Kidney epithelial cell (primary cell): ENCODE measurements around the gene HLA-F. TPM values are rescaled to one million over a fixed set of nuclear protein-coding genes. Genes with fewer than 3 reads are reported as not detected.

Experiments used
- DNase-seq: peaks from one replicate; pipeline ENCODE4 v3.0.0-alpha.2; 2010; ENCODE audit warnings: low read depth
- H3K27me3 ChIP-seq: 2 replicates; pipeline ENCODE4 v1.6.0; 2011; ENCODE audit warnings: low read length; ENCODE audit not compliant: control insufficient read depth, insufficient read depth
- H3K36me3 ChIP-seq: 2 replicates; pipeline ENCODE4 v1.5.1; 2011; ENCODE audit warnings: low read length; ENCODE audit not compliant: control insufficient read depth, insufficient read depth
- H3K4me3 ChIP-seq: 2 replicates; pipeline ENCODE4 v1.5.1; 2011; ENCODE audit warnings: low read depth, mild to moderate bottlenecking, control low read depth, low read length
- CTCF ChIP-seq: IDR thresholded peaks from 2 replicates; pipeline ENCODE4 v1.5.1; 2011; ENCODE audit warnings: mild to moderate bottlenecking, moderate library complexity, low read length, control low read depth, inconsistent platforms; ENCODE audit not compliant: insufficient read depth, poor library complexity, severe bottlenecking
- total RNA-seq: library from RNA; depleted of rRNA; stranded (reverse); fragments of >200 nt; gene quantifications from 2 replicates; pipeline ENCODE4 v1.2.3, GENCODE V29; 2015

Gene HLA-F
- total RNA-seq, 1 donor from 2014 or later: 9.0 TPM

DNA sequence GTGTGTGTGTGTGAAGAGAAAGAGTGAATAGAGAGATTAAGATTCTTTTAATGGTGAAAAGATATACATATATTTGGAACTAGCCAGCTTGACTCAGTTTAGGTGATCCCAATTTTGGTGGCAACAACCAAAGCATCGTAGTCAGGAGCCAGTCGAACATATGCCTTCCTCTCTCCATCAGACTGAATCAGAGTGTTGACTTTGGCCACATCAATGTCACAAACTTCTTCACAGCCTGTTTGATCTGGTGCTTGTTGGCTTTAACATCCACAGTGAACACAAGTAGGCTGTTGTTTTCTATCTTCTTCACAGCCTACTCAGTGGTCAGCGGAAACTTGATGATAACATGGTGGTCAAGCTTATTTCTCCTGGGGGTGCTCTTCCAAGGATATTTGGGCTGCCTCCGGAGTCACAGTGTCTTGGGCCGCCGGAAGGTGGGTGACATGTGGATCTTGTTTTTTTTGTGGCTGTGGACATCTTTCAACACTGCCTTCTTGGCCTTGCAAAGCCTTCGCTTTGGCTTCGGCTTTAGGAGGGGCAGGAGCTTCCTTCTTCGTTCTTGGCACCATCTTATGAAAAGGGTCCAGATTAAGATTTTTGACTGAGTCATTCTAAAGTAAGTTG lies 3.4 kb downstream of the HLA-F start:
- TF ChIP-seq CTCF: no peak

GRCh38 chr6:29727637-29728036 lies 4.4 kb downstream of the HLA-F start:
- no peak overlapping the region for H3K4me3 ChIP-seq
- H3K27me3 ChIP-seq: peaks cover 22% of the 10 kb centered on the region
- DNase-seq: no peak
- no peaks in the 10 kb centered on the region for H3K36me3 ChIP-seq
- TF ChIP-seq CTCF: no peak

More for the DNA sequence above, 3.4 kb downstream of the HLA-F start:
- Histone ChIP-seq H3K36me3 (no peaks in the 10 kb centered on the region), H3K27me3 (peaks cover 24% of the 10 kb centered on the region), H3K4me3 (no peak overlapping the region)
- DNase-seq: no peak

GRCh38 chr6:29728173-29728874 lies 5.1 kb downstream of the HLA-F start:
- H3K4me3 ChIP-seq: no peak overlapping the region
- H3K36me3 ChIP-seq: no peaks in the 10 kb centered on the region
- no peak for TF ChIP-seq CTCF
- DNase-seq: no peak
- peaks cover 15% of the 10 kb centered on the region for H3K27me3 ChIP-seq

GRCh38 chr6:29728875-29729270 lies 5.6 kb downstream of the HLA-F start:
- H3K27me3 ChIP-seq: peaks cover 10% of the 10 kb centered on the region
- no peak overlapping the region for H3K4me3 ChIP-seq
- no peak for TF ChIP-seq CTCF
- DNase-seq: no peak
- no peaks in the 10 kb centered on the region for H3K36me3 ChIP-seq

- Histone ChIP-seq H3K36me3 (no peaks in the 10 kb centered on the region), H3K27me3 (peaks cover 2% of the 10 kb centered on the region), H3K4me3 (no peak overlapping the region)
- DNase-seq: no peak
- TF ChIP-seq CTCF: no peak
These were observed 6.6 kb downstream of the HLA-F start for GRCh38 chr6:29729774-29730328.

- peaks cover 2% of the 10 kb centered on the region for H3K27me3 ChIP-seq
- TF ChIP-seq CTCF: no peak
- H3K36me3 ChIP-seq: no peaks in the 10 kb centered on the region
- H3K4me3 ChIP-seq: no peak overlapping the region
- DNase-seq: no peak
These were observed 7.4 kb downstream of the HLA-F start for GRCh38 chr6:29730575-29731126.
